Panc1 (cell line): Measurements from ENCODE around the gene PTPRA. TPM values are rescaled to one million over a fixed set of nuclear protein-coding genes. Genes with fewer than 3 reads are reported as not detected.

Experiments
- ATAC-seq: fragments of 200-7000 bp; cut with Tn5 transposase; 2 replicates; pipeline ENCODE4 v1.9.1; 2020; ENCODE audit warnings: mild to moderate bottlenecking, moderate library complexity
- BruUV-seq: library from RNA; stranded (reverse); fragments of 400-500 nt; replicated peaks from 2 replicates; lab custom pipeline; 2021; lab: Mats Ljungman, UMichigan
- CTCF ChIA-PET: fragments of 300-600 bp; sonication (Branson Sonifier 250); formaldehyde crosslinking; loops from one replicate; lab custom pipeline; 2022; ENCODE audit warnings: antibody characterized with exemption; lab: Charles Lee
- POLR2A ChIA-PET: fragments of 300-600 bp; sonication (Branson Sonifier 250); formaldehyde crosslinking; loops from one replicate; lab custom pipeline; 2022; ENCODE audit warnings: antibody characterized with exemption; lab: Charles Lee
- DNase-seq: peaks from one replicate; pipeline ENCODE4 v3.0.0-alpha.2; 2010; ENCODE audit warnings: low read depth, low spot score
- H3K27ac ChIP-seq: 2 replicates; pipeline ENCODE4 v1.5.1; 2011; ENCODE audit warnings: mild to moderate bottlenecking, low read length, inconsistent platforms
- H3K27me3 ChIP-seq: fragments of 200-500 bp; sonication (Bioruptor generic); 2 replicates; pipeline ENCODE4 v1.6.0; 2014; ENCODE audit warnings: low read length, inconsistent platforms; ENCODE audit not compliant: control insufficient read depth, insufficient read depth
- H3K36me3 ChIP-seq: fragments of 200-500 bp; sonication (Bioruptor generic); 2 replicates; pipeline ENCODE4 v1.5.1; 2014; ENCODE audit warnings: inconsistent platforms, mild to moderate bottlenecking, low read length, moderate library complexity; ENCODE audit not compliant: control insufficient read depth, insufficient read depth
- H3K4me1 ChIP-seq: 2 replicates; pipeline ENCODE4 v1.5.1; 2011; ENCODE audit warnings: inconsistent platforms, mild to moderate bottlenecking, low read length, moderate library complexity; ENCODE audit not compliant: control insufficient read depth, insufficient read depth
- H3K4me3 ChIP-seq, 2 experiments: 2 replicates each; pipeline ENCODE4 v1.5.1; 2011 to 2012; ENCODE audit warnings: low read depth in 2 of 2, low read length in 2 of 2, mild to moderate bottlenecking in 2 of 2, inconsistent platforms in 1 of 2, moderate library complexity in 1 of 2
- H3K9me3 ChIP-seq: fragments of 200-500 bp; sonication (Bioruptor generic); 2 replicates; pipeline ENCODE4 v1.5.1; 2014; ENCODE audit warnings: low read depth, mild to moderate bottlenecking, inconsistent platforms, low read length, moderate library complexity; ENCODE audit not compliant: control insufficient read depth, insufficient read depth
- POLR2AphosphoS5 ChIP-seq: IDR thresholded peaks from 2 replicates; pipeline ENCODE4 v1.6.1; 2012; ENCODE audit warnings: mild to moderate bottlenecking, low read depth, low read length, moderate library complexity
- SIN3A ChIP-seq: IDR thresholded peaks from 2 replicates; pipeline ENCODE4 v1.6.1; 2012; ENCODE audit warnings: low read depth, mild to moderate bottlenecking, low read length, moderate library complexity, borderline replicate concordance; ENCODE audit not compliant: insufficient read depth
- TCF7L2 ChIP-seq: IDR thresholded peaks from 2 replicates; pipeline ENCODE4 v1.6.1; 2011; ENCODE audit warnings: mild to moderate bottlenecking, low read depth, low read length, inconsistent platforms
- in situ Hi-C: cut with HindIII; loops from 2 replicates; pipeline ENCODE4 v1.10.0; 2016; ENCODE audit warnings: low sequenced_read_pairs, low pct_unique_long_range_greater_than_20kb
- intact Hi-C: fragments of 100-400 bp; cut with micrococcal nuclease; formaldehyde crosslinking; loops from one replicate; pipeline ENCODE4 v1.10.0; 2022; ENCODE audit not compliant: unreplicated experiment
- total RNA-seq: library from RNA; stranded (reverse); gene quantifications from one replicate; pipeline ENCODE4 v1.2.1, GENCODE V29; 2021; ENCODE audit not compliant: unreplicated experiment
- TF ChIP-seq, protein P1 (sequence below): fragments of 450-650 bp; IDR thresholded peaks from 2 replicates; pipeline ENCODE4 v1.5.1; 2017; ENCODE audit warnings: mild to moderate bottlenecking
- TF ChIP-seq, protein P2 (sequence below), 2 experiments: IDR thresholded peaks; 2 replicates each; pipeline ENCODE4 v1.6.1; 2011 to 2012; ENCODE audit warnings: low read depth in 2 of 2, control low read depth in 1 of 2, low read length in 1 of 2, mild to moderate bottlenecking in 1 of 2, moderate library complexity in 1 of 2; ENCODE audit not compliant: insufficient read depth in 1 of 2

The PTPRA gene
- total RNA-seq, 1 experiment from 2014 or later: 56.6 TPM

DNA sequence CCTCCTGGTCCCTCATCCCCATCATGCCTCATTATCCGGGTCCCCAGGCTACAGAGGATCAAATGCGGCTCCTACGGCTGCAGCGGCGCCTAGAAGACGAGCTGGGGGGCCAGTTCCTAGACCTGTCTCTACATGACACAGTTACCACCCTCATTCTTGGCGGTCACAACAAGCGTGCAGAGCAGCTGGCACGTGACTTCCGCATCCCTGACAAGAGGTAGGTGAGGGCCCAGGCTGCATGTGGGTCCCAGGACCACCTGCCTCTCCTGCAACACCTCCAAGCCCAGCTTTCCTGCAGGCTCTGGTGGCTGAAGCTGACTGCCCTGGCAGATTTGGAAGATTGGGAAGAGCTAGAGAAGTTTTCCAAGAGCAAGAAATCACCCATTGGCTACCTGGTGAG, 8.2 kb upstream of the PTPRA start:
- intact Hi-C loops: no loop called here
- BruUV-seq: no TSS peak
- Histone ChIP-seq H3K36me3 (no peaks in the 10 kb centered on the region), H3K27ac (no peak overlapping the region), H3K9me3 (no peaks in the 10 kb centered on the region), H3K4me3 (no peak overlapping the region), H3K27me3 (no peaks in the 10 kb centered on the region), H3K4me1 (peaks cover 7% of the 10 kb centered on the region; the same call in 1 of the 2 replicates)
- ChIA-PET POLR2A (no interaction called here), CTCF (interaction anchor here (0.6 kb wide), 1 partner anchor 159 kb away, joined by 3 read pairs; no protein-coding TSS in a partner anchor)
- in situ Hi-C loops: no loop called here
- ATAC-seq (no peak), DNase-seq (no peak)
- TF ChIP-seq SIN3A (no peak), TCF7L2 (no peak), POLR2AphosphoS5 (no peak)
- TF ChIP-seq, protein P1, sequence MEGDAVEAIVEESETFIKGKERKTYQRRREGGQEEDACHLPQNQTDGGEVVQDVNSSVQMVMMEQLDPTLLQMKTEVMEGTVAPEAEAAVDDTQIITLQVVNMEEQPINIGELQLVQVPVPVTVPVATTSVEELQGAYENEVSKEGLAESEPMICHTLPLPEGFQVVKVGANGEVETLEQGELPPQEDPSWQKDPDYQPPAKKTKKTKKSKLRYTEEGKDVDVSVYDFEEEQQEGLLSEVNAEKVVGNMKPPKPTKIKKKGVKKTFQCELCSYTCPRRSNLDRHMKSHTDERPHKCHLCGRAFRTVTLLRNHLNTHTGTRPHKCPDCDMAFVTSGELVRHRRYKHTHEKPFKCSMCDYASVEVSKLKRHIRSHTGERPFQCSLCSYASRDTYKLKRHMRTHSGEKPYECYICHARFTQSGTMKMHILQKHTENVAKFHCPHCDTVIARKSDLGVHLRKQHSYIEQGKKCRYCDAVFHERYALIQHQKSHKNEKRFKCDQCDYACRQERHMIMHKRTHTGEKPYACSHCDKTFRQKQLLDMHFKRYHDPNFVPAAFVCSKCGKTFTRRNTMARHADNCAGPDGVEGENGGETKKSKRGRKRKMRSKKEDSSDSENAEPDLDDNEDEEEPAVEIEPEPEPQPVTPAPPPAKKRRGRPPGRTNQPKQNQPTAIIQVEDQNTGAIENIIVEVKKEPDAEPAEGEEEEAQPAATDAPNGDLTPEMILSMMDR: no peak
- TF ChIP-seq, protein P2, sequence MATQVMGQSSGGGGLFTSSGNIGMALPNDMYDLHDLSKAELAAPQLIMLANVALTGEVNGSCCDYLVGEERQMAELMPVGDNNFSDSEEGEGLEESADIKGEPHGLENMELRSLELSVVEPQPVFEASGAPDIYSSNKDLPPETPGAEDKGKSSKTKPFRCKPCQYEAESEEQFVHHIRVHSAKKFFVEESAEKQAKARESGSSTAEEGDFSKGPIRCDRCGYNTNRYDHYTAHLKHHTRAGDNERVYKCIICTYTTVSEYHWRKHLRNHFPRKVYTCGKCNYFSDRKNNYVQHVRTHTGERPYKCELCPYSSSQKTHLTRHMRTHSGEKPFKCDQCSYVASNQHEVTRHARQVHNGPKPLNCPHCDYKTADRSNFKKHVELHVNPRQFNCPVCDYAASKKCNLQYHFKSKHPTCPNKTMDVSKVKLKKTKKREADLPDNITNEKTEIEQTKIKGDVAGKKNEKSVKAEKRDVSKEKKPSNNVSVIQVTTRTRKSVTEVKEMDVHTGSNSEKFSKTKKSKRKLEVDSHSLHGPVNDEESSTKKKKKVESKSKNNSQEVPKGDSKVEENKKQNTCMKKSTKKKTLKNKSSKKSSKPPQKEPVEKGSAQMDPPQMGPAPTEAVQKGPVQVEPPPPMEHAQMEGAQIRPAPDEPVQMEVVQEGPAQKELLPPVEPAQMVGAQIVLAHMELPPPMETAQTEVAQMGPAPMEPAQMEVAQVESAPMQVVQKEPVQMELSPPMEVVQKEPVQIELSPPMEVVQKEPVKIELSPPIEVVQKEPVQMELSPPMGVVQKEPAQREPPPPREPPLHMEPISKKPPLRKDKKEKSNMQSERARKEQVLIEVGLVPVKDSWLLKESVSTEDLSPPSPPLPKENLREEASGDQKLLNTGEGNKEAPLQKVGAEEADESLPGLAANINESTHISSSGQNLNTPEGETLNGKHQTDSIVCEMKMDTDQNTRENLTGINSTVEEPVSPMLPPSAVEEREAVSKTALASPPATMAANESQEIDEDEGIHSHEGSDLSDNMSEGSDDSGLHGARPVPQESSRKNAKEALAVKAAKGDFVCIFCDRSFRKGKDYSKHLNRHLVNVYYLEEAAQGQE (IDR thresholded peaks at IDR 0.05; ENCODE audit: insufficient read depth in 1 of 2, low read depth in 2 of 2, low read length in 1 of 2): no peak

DNA sequence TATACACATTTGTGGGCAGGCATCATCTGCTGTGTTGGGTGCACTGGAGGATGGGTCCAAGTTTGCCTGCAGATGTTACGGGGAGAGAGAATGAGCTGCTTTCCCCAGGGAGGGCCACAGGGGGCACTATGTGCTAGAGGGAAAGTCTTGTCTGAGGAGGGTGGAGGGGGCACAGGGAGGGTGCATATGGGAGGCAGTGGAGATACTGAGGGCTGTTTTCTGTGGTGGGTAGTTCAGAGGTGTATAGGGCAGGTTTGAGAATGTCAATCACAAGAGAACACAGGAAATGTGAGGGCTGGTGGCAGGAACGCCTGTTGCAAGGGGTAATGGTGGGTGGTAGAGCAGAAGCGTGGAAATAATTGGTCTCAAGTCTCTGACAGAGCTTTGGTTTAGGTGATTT, 7.7 kb upstream of the PTPRA start:
- no peak overlapping the region for H3K27ac ChIP-seq
- POLR2A ChIA-PET: no interaction called here
- no peak for TF ChIP-seq TCF7L2
- TF ChIP-seq, protein P2 (IDR thresholded peaks at IDR 0.05; ENCODE audit: insufficient read depth in 1 of 2, low read depth in 2 of 2, low read length in 1 of 2): no peak
- TF ChIP-seq SIN3A: no peak
- TF ChIP-seq, protein P1: no peak
- TF ChIP-seq POLR2AphosphoS5: no peak
- H3K27me3 ChIP-seq: no peaks in the 10 kb centered on the region
- no peaks in the 10 kb centered on the region for H3K36me3 ChIP-seq
- no peaks in the 10 kb centered on the region for H3K9me3 ChIP-seq
- ATAC-seq: no peak
- BruUV-seq: no TSS peak
- CTCF ChIA-PET: no interaction called here
- no peak for DNase-seq
- peaks cover 12% of the 10 kb centered on the region for H3K4me1 ChIP-seq
- H3K4me3 ChIP-seq: no peak overlapping the region
- intact Hi-C loops (no loop called here), in situ Hi-C loops (no loop called here)
